GM23338 (cell line): ENCODE measurements around the gene CGB1. TPM values are rescaled to one million over a fixed set of nuclear protein-coding genes. Genes with fewer than 3 reads are reported as not detected.

Experiments
- ATAC-seq: fragments of 200-7000 bp; cut with Tn5 transposase; 3 replicates; pipeline ENCODE4 v1.9.1; 2020
- DNase-seq: peaks from one replicate; pipeline ENCODE4 v3.0.0-alpha.2; 2015; ENCODE audit warnings: low spot score
- H2AFZ ChIP-seq: fragments of 200-600 bp; sonication (generic); 2 replicates; pipeline ENCODE4 v1.8.0; 2016; ENCODE audit warnings: antibody characterized with exemption, mild to moderate bottlenecking, moderate library complexity
- H3F3A ChIP-seq: fragments of 200-600 bp; sonication (generic); replicated peaks from 2 replicates; pipeline ENCODE4 v1.8.0; 2017; ENCODE audit warnings: antibody characterized with exemption, mixed run types, low read depth
- H3K27ac ChIP-seq: fragments of 200-600 bp; sonication (generic); 2 replicates; pipeline ENCODE4 v1.6.1; 2016; ENCODE audit warnings: low read depth
- H3K27me3 ChIP-seq: fragments of 200-600 bp; sonication (generic); 2 replicates; pipeline ENCODE4 v1.8.0; 2016; ENCODE audit warnings: mild to moderate bottlenecking, mixed run types, moderate library complexity; ENCODE audit not compliant: insufficient read depth
- H3K36me3 ChIP-seq: fragments of 200-600 bp; sonication (generic); 2 replicates; pipeline ENCODE4 v1.8.0; 2016; ENCODE audit warnings: mild to moderate bottlenecking; ENCODE audit not compliant: insufficient read depth
- H3K4me1 ChIP-seq: fragments of 200-600 bp; sonication (generic); 2 replicates; pipeline ENCODE4 v1.8.0; 2016; ENCODE audit warnings: mild to moderate bottlenecking, moderate library complexity; ENCODE audit not compliant: insufficient read depth
- H3K4me2 ChIP-seq: fragments of 200-600 bp; sonication (generic); 2 replicates; pipeline ENCODE4 v1.7.1; 2017; ENCODE audit warnings: mixed run types
- H3K4me3 ChIP-seq: fragments of 200-600 bp; sonication (generic); 2 replicates; pipeline ENCODE4 v1.6.1; 2016; ENCODE audit warnings: mixed run types
- H3K79me2 ChIP-seq: fragments of 200-600 bp; sonication (generic); replicated peaks from 2 replicates; pipeline ENCODE4 v1.8.0; 2017; ENCODE audit warnings: mild to moderate bottlenecking; ENCODE audit not compliant: insufficient read depth
- H3K9me2 ChIP-seq: fragments of 200-600 bp; sonication (generic); 2 replicates; pipeline ENCODE4 v1.8.0; 2017; ENCODE audit not compliant: insufficient read depth
- H4K20me1 ChIP-seq: fragments of 200-600 bp; sonication (generic); replicated peaks from 2 replicates; pipeline ENCODE4 v1.8.0; 2017; ENCODE audit warnings: mild to moderate bottlenecking; ENCODE audit not compliant: insufficient read depth
- H3K27ac Mint-ChIP-seq: 2 replicates; pipeline ENCODE4 v1.8.0; 2020; ENCODE audit warnings: inconsistent platforms, mild to moderate bottlenecking, moderate library complexity, mixed read lengths
- H3K27me3 Mint-ChIP-seq: 3 replicates; pipeline ENCODE4 v1.8.0; 2022; ENCODE audit warnings: low read depth, mild to moderate bottlenecking, moderate library complexity, mixed read lengths, inconsistent platforms; ENCODE audit not compliant: insufficient read depth, poor library complexity
- H3K36me3 Mint-ChIP-seq: 3 replicates; pipeline ENCODE4 v1.8.0; 2021; ENCODE audit warnings: low read depth, mild to moderate bottlenecking, inconsistent platforms, moderate library complexity, mixed read lengths
- H3K4me1 Mint-ChIP-seq: 3 replicates; pipeline ENCODE4 v1.8.0; 2020; ENCODE audit warnings: mild to moderate bottlenecking, inconsistent platforms, mixed read lengths
- H3K4me3 Mint-ChIP-seq: 3 replicates; pipeline ENCODE4 v1.8.0; 2021; ENCODE audit warnings: moderate library complexity, mild to moderate bottlenecking, inconsistent platforms, mixed read lengths
- H3K9me3 Mint-ChIP-seq: 3 replicates; pipeline ENCODE4 v1.8.0; 2020; ENCODE audit warnings: moderate library complexity, mild to moderate bottlenecking, inconsistent platforms, mixed read lengths
- CREB1 ChIP-seq: fragments of 250-450 bp; sonication (Bioruptor Pico); IDR thresholded peaks from 2 replicates; pipeline ENCODE4 v1.5.0; 2020; ENCODE audit warnings: low read depth, mild to moderate bottlenecking, moderate library complexity
- CTCF ChIP-seq, 2 experiments: fragments of 200-600 bp in 1 of 2; sonication (generic) in 1 of 2; conservative IDR thresholded peaks; 2 replicates each; pipeline versions ENCODE4 v1.5.1 to v1.6.1; 2016 to 2017; ENCODE audit warnings: antibody characterized with exemption in 2 of 2, low read depth in 2 of 2, mild to moderate bottlenecking in 2 of 2, moderate library complexity in 1 of 2
- EZH2 ChIP-seq: fragments of 200-600 bp; sonication (generic); IDR thresholded peaks from one replicate; pipeline ENCODE4 v1.8.0; 2017; ENCODE audit warnings: antibody characterized with exemption, mild to moderate bottlenecking, low read depth; ENCODE audit not compliant: unreplicated experiment
- EZH2phosphoT487 ChIP-seq: fragments of 200-600 bp; sonication (generic); IDR thresholded peaks from one replicate; pipeline ENCODE4 v1.8.1; 2018; ENCODE audit warnings: antibody characterized with exemption; ENCODE audit not compliant: unreplicated experiment
- JUNB ChIP-seq: IDR thresholded peaks from one replicate; pipeline ENCODE4 v1.6.1; 2016; ENCODE audit warnings: antibody characterized with exemption; ENCODE audit not compliant: unreplicated experiment
- STAT1 ChIP-seq: IDR thresholded peaks from one replicate; pipeline ENCODE4 v1.6.1; 2016; ENCODE audit warnings: antibody characterized with exemption; ENCODE audit not compliant: unreplicated experiment
- ZNF114 ChIP-seq: fragments of 250-450 bp; sonication (Bioruptor Pico); IDR thresholded peaks from 2 replicates; pipeline ENCODE4 v1.5.0; 2020; ENCODE audit warnings: mild to moderate bottlenecking, moderate library complexity
- ZNF462 ChIP-seq: fragments of 250-450 bp; sonication (Bioruptor Pico); IDR thresholded peaks from 2 replicates; pipeline ENCODE4 v1.5.0; 2020; ENCODE audit warnings: mild to moderate bottlenecking, moderate library complexity
- polyA plus RNA-seq: library from polyadenylated mRNA; unstranded; fragments of >200 nt; fragmentation: Nextera tagmentation; extraction: Ambion mirVana; gene quantifications from 2 replicates; pipeline ENCODE4 v1.2.1, GENCODE V29; 2016
- total RNA-seq: library from RNA; depleted of rRNA; stranded (reverse); fragments of >200 nt; shearing (Covaris generic); gene quantifications from 2 replicates; pipeline ENCODE4 v1.2.3, GENCODE V29; 2014

Gene CGB1
- total and polyA plus RNA-seq, 2 experiments from 2014 or later: 0.52 TPM; not detected in 1

GRCh38 chr19:49086296-49086695 is 49.6 kb upstream of the CGB1 start (continued):
- no peak for TF ChIP-seq ZNF462 (CRISPR knock-in tag)

- peak overlapping the region; percentile 94 for H2AFZ ChIP-seq
- peaks cover 49% of the 10 kb centered on the region for H3K79me2 ChIP-seq
- peak overlapping the region; percentile 98 for H3K4me3 Mint-ChIP-seq
- TF ChIP-seq JUNB (no peak), STAT1 (no peak), ZNF462 (CRISPR knock-in tag) (no peak), EZH2phosphoT487 (no peak), CTCF (conservative IDR thresholded peaks at IDR 0.05; ENCODE audit: low read depth in 2 of 2) (no peak), EZH2 (no peak), ZNF114 (CRISPR knock-in tag) (no peak), CREB1 (CRISPR knock-in tag) (no peak)
These were observed 49.2 kb upstream of the CGB1 start for GRCh38 chr19:49085868-49086232.

More at GRCh38 chr19:49085868-49086232, 49.2 kb upstream of the CGB1 start:
- Mint-ChIP-seq H3K36me3 (peaks cover 44% of the 10 kb centered on the region), H3K27ac (peak overlapping the region; percentile 96), H3K4me1 (peaks cover 16% of the 10 kb centered on the region), H3K27me3 (peaks cover 14% of the 10 kb centered on the region), H3K9me3 (peaks cover 3% of the 10 kb centered on the region; the same call in 2 of the 3 replicates)
- no peaks in the 10 kb centered on the region for H3K27me3 ChIP-seq
- peaks cover 38% of the 10 kb centered on the region for H4K20me1 ChIP-seq
- peak overlapping the region; percentile 89 for H3K4me2 ChIP-seq
- peak overlapping the region; percentile 86 for H3K4me3 ChIP-seq
- ATAC-seq (peak; percentile 18), DNase-seq (no peak)
- H3K27ac ChIP-seq: peak overlapping the region; percentile 93
- no peaks in the 10 kb centered on the region for H3K9me2 ChIP-seq
- peaks cover 13% of the 10 kb centered on the region for H3K4me1 ChIP-seq
- H3F3A ChIP-seq: peaks cover 19% of the 10 kb centered on the region
- H3K36me3 ChIP-seq: peaks cover 35% of the 10 kb centered on the region
